ENCODE results near the gene SLC22A1.

The SLC22A1 gene

DNA sequence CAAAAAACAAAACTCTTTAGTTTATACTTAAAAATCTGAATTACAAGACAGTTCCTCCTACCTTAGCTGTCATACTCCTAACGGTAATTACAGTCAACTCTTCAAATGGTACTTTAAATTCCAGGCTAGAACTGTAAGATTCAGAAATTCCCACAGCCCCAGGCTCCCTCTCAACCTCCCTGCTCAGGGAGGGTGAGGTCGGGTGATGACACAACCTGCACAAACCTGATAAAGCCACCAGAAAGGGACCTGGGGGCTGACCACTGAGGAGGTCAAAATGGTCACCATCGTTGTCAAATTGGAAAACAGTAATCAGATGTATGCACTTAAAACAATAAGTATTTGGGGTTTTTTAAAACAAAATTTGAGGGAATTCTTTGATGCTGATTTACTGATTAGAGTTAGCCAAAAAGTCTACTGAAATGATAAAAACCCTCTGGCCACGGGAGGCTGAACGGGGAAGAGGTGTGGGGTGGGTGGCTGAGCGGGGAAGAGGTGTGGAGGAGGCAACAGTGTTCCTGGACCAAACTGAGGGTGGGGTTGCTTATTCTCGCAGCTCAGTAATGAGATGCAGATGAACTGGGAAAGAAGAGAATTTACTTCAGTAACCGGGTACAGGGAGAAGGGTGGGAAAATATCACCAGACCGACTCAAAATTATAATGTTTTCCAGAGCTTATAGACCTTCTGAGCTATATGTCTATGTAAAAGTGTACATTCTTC lies 52.4 kb downstream of the SLC22A1 start:
- no peak for DNase-seq (ENCODE audit: low spot score)

DNA sequence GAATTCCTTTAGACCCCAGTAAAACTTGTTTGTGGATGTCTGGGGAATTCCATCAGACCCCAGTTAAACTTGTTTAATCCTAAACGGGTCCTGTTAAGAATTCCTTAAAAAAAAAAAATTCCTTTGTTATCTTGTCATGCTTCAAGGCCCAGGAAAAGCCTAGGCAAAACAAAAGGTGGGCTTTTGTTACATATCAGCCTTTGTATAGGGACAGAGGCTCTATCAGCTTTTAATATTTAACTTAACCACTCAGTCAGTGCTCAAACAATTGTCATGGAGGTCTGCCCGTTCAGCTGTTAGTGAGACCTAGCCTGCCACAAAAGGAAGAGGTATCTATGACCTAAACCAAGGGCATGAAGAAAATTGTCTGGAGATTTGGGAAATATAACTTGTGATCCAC lies 53.1 kb downstream of the SLC22A1 start:
- no peak for DNase-seq (ENCODE audit: low spot score)

DNA sequence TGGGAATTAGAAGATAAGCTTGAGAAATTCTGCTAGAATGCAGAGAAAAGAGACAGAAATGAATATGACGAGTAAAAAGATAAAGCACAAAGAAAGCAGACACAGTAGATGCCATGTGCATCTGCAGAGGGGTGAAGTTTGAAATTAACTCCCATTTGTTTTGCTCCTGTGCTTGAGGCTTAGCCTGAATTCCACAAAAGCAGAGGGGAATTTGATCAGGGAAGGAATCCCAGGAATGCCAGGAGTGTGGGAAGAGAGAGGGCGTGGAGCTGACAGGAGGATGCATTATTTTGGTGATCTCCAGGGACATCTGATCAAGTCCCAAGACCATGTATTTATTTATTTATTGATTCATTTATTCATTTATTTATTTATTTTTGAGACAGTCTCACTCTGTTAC lies 55.6 kb downstream of the SLC22A1 start:
- no peak for DNase-seq (ENCODE audit: low spot score)

DNA sequence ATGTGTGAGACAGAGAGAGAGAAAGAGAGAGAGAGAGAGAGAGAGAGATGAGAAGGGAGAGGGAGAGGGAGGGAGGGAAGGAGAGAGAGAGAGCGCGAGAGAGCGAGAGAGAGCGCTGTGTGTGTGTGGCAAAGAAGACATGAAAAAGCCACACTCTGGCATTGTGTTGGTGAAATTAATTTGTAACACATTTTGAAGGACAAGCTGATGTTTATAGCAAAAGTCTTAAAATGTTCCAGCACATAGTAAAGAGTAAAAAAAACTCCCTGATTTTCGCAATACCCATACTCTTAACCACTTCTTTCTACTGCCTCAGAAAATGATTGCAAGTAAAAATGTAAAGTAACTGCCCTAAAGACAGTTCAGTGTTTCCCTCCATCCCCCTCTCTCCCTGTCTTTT lies 56.7 kb downstream of the SLC22A1 start:
- no peak for DNase-seq (ENCODE audit: low spot score)

DNA sequence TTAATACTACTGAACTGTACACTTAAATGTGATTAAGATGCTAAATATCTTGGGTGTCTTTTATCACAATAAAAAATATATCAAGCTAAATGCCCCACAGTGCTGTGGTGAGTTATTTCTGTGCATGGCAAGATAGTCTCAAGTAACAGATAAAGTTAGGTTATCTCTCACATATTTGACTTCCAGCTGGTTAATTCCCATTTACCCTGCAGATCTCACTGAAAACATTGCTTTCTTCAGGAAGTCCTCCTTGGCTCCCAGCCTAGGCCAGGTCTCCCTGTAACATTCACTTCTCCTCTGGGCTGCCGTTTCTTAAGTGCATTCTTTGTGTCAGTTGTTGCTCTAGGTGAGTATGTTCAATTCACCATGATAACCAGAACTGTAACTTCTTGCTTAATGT lies 59.1 kb downstream of the SLC22A1 start:
- DNase-seq (ENCODE audit: low spot score) = no peak

DNA sequence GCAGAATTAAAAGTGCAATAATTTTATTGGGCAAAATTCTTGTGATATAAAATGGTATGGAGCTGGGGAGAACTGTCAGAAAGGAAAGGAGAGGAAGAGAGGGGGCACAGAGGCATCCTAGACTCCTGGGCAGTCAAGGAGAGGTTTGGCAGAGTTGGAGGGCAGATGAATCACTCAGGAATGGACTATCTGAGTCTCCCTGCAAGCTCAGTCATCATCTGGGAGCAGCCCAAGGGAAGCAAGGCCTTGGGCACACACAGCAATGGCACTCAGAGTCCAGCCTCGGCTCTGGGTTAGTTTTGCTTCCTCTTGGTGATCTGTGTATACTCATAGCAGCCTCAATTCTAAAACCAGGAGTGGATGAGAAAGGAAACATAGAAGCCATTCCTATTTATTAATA lies 67.2 kb downstream of the SLC22A1 start:
- DNase-seq (ENCODE audit: low spot score) = no peak

DNA sequence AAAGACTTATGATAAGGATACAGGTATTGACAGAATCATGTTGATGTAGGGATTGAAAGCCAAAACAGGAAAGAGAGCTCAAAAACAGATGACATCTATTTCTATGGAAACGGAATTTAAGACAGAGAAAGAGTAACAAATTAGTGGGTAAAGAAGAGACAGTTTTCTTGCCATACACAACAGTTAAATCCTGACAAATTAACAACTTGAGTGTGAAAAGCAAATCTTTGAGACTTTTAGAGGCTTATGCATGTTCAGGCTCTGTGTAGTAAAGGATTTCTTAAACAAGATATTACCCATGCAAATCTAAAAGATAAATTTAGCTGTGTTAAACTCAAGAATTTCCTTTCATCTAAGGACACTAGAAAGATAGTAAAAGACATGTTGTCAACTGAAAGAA lies 68.5 kb downstream of the SLC22A1 start:
- no peak for DNase-seq (ENCODE audit: low spot score)

DNA sequence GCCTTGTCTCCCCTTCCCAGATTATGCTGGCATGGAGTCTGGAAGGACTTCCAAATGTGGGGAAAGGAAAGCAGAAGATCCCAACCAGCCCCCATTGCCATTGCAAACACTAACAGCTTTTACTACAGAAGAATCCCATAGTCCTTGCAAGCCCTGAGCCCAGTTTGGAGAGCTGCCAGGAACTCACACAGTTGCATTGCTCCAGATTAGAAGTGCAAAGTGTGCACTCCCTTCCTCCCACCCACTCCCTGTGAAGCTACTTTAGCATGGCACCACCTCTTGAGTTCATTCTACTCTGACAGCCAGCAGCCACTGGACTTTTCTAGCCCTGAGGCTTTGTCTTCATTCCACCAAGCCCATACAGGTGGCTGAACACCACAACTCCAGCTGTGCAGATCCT lies 69.4 kb downstream of the SLC22A1 start:
- no peak for DNase-seq (ENCODE audit: low spot score)

DNA sequence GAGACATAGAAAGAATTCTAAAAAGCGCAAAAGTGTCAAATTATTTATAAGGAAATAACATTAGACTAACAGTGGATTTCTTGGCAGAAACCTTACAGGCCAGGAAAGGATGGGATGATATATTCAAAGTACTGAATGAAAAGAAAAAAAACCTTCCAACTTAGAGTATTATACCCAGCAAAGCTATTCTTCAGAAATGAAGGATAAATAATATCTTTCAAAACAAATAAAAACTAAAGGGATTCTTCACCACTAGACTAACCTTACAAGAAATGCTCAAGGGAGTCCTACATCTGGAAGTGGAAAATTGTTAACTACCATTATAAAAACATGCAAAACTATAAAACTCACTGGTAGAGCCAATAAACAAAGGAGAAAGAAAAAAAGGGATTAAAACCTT lies 71.2 kb downstream of the SLC22A1 start:
- DNase-seq (ENCODE audit: low spot score) = no peak

DNA sequence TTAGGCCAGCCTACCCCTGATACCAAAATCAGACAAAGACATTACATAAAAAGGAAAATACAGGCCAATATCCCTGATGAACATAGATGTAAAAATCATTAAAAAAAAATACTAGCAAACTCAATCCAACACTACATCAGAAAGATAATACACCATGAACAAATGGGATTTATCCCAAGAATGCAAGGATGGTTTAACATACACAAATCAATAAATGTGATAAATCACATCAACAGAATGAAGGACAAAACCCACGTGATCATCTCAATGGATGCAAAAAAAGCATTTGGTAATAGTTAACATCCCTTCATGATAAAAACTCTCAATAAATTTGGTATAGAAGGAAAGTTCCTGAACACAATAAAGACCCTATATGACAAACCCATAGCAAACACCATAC lies 73.2 kb downstream of the SLC22A1 start:
- no peak for DNase-seq (ENCODE audit: low spot score)

DNA sequence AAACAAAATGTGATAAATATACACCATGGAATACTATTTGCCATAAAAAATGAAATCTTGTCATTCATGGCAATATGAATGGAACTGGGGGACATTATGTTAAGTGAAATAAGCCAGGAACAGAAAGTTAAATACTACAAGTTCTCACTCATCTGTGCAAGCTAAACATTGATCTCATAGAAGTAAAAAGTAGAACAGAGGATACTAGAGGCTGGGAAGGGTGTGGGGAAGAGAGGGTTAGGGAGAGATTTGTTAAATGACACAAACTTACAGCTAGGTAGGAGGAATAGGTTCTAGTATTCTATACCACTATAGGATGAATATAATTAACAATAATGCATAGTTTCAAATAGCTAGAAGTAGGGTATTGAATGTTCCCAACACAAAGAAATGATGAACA lies 76.0 kb downstream of the SLC22A1 start:
- no peak for DNase-seq (ENCODE audit: low spot score)

DNA sequence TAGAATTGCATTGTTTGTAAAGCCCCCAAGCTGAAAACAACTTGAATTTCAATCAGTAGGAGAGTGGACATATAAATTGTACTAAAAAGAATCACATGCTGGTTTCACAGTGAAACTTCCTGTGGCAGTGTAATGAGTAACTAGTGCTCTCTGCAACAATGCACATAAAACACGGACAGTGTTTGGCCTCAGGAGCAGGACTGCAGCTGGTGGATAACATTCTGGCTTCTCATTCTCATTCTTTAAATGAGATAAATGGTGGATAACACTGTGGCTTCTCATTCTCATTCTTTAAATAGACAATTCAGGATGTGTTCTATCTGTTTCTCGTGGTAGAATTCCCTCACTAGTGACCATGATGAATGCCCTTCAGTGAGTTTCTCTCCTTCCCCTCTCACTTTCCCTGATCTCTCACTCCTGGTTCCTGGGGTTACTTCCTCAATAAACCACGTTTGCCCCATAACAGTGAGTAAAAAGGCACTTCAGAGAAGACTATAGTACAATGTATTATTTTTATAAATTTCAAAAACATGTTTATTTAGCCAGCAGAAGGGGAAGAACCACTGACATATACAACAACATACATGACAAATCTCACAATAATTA lies 77.1 kb downstream of the SLC22A1 start:
- no peak for DNase-seq (ENCODE audit: low spot score)

DNA sequence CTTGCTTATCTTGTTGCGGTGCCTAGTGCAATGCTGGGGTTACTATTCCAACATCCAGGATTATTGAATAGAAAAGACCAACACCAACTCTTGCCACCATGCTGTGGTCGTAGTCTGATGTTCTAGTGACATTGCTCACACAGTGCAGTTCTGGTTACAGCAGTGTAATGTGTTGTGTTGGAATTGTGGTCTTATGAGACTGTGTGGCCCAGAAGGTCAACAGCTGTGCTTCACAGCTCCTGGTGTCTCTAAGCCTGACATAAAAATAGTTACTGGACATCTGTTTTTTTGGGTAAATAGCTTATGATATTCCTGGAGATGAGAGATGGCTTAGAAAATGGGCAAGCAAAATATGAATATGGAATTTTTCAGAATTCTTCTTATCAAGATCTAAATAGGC lies 79.4 kb downstream of the SLC22A1 start:
- no peak for DNase-seq (ENCODE audit: low spot score)

DNA sequence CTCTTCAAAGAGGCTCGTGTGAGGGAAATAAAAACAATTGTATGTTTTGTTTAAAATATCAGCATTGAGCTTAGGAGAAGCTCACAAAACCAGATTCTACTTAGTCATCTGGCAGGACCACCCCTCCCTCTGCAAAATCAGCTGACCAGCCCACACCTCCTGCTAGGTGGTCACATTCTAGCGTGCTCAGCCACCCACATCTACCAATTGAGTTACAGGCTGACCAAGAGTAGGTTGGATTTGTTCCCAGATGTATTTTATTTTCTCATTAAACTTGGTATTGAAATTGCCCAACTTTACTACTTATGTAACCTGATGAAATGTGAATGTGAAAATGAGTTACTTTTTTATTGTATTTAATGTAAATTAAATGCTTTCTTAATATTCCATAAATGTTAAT lies 80.8 kb downstream of the SLC22A1 start:
- no peak for DNase-seq (ENCODE audit: low spot score)

DNA sequence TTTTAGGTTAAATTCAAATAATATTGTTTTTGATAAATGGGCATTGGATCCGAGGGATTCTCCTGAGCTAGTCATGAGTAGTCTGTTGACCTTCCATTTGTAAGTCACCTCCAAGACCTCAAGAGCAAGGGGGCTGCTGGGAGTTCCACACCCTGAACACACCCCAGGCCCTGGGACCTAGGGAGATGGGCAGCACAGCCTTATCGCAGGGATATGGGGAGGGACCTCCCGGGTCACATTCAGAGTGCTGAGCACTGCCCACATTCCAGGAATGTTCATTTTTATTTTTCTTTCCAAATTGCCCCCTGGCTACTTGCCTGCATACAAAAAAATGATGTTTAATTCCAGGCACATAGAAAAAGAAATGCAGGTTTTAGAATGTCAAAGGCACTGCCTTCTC lies 81.5 kb downstream of the SLC22A1 start:
- no peak for DNase-seq (ENCODE audit: low spot score)

DNA sequence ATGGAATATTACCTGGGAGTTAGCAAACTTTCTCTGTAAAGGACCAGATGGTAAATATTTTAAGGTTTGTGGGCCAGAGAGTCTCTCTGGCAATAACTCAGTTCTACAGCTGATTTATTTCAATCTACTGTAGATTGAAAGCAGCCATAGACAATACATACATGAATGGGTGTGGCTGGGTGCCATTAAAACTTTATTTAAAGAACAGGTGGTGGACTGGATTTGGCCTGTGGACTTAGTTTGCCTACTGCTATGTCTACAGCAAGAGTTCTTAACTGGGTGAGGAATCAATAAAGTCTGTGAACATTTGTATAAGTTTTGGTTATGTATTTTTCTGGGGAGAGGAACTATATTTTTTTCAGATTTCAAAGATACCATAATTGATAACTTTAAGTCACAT lies 81.9 kb downstream of the SLC22A1 start:
- DNase-seq (ENCODE audit: low spot score) = no peak

DNA sequence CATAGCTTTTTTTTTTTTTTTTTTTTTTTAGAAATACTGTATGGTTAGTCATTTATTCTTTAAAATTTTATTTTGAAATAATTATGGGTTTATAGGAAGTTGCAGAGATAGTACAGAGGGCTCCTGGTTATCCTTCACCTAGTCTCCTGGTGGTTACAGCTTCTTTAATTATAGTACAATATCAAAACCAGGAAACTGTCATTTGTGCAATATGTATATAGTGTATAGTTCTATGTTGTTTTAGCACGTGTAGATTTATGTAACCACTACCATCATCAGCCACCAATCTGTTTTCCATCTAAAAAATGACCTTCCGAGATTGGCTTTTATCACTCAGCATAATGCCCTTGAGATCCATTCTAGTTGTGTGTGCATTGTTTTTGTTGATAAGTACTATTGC lies 82.3 kb downstream of the SLC22A1 start:
- DNase-seq (ENCODE audit: low spot score) = no peak

DNA sequence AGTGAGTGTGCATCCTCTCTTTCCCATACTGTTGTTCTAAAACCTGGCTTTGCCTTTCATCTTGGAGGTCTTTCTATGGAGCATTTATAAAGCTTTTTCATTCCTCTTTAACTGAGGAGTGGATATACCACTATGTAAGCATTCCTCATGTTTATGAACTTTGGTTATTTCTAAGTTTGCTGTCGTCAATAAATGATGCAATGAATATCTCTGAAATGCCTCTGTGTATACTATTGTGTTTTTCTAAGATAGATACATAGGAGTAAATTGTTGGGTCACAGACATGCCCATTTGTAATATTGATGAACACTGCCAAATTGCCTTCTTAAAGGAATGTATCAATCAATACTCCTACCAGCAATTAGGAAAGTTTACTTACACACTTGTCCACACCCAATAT lies 83.1 kb downstream of the SLC22A1 start:
- DNase-seq (ENCODE audit: low spot score) = no peak

DNA sequence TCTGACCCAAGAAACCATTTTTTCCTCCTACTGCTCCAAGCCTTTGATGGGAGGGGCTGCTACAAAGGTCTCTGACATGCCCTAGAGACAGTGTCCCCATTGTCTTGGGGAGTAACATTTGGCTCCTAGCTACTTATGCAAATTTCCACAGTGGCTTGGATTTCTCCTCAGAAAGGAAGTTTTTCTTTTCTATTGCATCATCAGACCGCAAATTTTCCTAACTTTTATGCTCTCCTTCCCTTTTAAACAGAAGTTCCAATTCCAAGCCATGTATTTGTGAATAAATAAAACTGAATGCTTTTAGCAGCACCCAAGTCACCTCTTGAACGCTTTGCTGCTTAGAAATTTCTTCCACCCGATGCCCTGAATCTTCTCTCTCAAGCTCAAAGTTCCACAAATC lies 86.0 kb downstream of the SLC22A1 start:
- no peak for DNase-seq (ENCODE audit: low spot score)
